Measurements from ENCODE around the gene CCSER1.

CCSER1 gene

DNA sequence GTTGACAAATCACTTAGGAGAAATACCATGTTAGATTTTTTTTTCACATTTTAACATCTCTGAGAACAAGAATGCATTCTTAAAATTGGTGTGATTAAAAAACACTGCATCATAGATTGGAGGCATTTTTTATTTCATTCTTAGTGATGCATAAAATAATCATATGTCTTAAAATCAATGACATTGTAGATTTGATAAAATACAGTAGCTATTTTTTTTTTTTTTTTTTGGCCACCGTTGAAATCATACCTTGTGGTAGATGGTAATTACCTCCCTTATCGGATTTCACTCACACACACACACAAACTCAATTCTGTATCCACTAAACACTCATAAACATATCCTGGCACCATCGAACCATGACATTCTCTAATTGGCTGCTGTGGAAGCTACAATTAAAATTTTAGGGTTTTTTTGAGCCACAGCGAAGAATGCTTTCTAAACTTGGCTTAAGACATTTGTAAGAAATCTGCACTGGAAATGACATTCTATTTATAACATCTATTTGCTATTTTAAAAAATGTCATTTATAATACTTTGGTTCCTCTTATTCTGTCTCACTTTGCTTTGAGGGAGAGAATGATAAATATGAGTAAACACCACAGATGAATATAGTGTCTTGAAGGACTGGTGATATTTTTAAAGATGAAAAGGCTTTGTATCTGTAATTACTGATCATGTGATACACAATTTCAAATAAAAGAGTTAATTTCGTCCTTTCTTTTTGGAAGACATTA is 60.1 kb downstream of the CCSER1 start:
- DNase-seq (ENCODE audit: low read depth, low spot score), result no peak

DNA sequence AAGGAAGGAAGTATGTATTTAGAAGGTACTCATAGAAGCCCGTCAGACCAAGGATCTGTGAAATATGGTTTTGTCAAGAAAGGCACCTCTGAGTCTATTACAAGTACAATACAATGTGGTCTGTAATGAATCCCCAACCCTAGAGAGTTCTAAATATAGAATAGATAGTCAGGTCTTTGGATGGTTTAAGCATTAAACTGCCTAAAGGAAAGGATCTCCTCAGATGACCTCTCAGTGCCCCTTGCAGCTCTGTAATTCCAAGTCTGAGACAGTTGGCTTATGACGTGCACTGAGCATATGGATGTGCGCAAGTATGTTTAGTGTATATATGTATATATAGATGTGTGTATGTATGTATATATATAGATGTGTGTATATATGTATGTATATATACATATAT is 62.0 kb downstream of the CCSER1 start:
- DNase-seq (ENCODE audit: low read depth, low spot score), result no peak
- H3K27ac ChIP-seq, result no peak overlapping the region

More for the DNA sequence above, 60.1 kb downstream of the CCSER1 start:
- no peak overlapping the region for H3K27ac ChIP-seq

DNA sequence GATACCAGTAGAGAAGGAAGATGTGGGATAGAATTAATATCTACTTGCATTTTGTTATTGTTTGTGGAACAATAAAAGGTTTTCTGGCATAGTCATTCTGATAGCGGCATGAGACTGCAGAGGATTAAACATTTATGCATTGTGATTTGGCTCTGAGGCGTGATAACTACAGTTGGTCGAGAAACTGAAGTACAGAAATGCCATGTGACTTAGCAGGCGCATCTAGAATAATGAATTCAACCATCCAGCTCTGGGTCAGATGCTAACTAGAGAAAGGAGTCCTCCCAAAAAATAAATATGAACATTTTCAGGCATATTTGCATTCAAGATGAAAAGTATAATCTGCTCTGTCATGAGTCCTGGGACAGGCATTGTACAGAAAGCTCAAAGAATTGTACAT is 62.8 kb downstream of the CCSER1 start:
- no peak overlapping the region for H3K27ac ChIP-seq
- no peak for DNase-seq (ENCODE audit: low read depth, low spot score)

DNA sequence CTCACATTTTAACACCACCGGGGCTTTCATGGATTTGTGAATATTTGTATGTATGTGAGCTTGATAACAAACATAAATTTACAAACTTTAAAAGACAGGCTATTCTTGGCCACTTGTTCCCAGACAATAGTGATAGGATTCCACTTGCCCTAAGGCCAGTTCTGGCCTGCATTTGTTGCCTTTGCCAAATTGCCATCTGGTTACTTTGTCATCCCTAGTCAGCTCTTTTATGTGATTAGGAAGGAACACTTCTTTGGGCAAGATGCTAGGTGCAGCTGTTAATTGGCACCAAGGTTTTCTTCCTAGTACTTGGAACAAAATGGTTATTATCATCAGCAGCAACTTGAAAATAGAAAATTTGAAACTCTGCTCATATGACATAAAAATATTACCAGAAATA is 63.3 kb downstream of the CCSER1 start:
- no peak overlapping the region for H3K27ac ChIP-seq
- DNase-seq (ENCODE audit: low read depth, low spot score), result no peak

DNA sequence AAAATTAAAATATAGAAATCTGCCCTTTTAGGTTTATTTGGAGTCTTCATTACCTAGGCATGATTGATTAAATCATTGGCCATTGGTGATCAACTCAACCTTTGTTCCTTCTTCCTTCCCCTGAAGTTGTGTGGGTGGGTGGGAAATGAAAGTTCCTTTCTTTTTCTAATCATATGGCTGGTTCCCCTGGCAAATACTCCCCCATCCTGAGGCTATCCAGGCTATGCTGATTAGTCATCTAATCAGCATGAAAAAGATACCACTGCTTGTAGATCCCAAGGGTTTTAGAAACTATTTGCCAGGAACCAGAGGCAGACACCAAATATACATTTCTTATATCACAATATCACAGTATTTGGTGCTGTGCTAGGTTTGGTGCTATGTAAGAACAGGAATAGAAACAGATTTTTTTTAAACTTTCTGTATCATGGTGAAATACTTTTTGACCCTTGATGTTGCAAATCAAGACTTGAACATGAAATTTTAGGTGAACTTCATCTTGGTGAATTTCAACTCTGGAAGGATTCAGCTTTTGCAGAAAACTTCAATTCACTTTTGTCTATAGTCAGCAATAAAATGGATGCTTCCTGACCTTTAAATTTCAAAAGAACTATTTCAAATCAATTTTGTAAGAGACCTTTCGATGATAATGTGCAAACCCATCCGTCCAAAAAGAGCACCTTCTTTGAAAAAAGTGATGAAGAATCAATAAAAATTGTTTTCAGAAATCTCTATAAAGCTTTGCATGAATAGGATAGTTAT is 71.1 kb downstream of the CCSER1 start:
- H3K27ac ChIP-seq, result no peak overlapping the region
- no peak for DNase-seq (ENCODE audit: low read depth, low spot score)

DNA sequence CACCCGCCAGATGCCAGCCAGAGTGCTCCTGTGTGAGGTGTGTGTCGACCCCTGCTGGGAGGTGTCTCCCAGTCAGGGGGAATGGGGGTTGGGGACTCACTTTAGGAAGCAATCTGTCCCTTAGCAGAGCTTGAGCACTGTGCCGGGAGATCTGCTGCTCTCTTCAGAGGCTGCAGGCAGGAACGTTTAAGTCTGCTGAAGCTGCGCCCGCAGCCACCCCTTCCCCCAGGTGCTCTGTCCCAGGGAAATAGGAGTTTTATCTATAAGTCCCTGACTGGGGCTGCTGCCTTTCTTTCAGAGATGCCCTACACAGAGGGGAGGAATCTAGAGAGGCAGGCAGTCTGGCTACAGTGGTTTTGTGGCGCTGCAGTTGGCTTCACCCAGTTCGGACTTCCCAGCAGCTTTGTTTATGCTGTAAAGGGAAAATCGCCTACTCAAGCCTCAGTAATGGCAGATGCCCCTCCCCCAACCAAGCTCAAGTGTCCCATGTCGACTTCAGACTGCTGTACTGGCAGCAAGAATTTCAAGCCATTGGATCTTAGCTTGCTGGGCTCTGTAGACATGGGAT is 80.8 kb downstream of the CCSER1 start:
- no peak overlapping the region for H3K27ac ChIP-seq
- no peak for DNase-seq (ENCODE audit: low read depth, low spot score)

DNA sequence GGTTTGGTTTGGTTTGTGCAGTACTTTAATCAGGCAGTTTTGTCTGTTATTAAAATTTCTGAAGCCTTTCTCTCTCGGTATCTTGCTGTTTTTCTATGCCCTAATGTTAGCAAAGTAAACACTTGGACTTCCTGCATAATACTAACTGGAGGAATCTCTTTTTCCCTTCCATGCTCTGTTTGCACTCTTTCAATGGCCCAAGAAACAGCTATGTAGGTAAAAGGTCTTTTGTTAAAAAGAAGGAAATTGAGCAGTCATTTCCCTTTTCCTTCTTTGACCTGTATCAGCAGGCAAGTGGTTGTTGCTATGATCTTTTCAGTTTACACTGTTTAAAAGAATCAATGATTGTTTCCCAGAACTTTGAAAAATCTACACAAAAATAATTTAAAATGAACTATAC is 82.7 kb downstream of the CCSER1 start:
- DNase-seq (ENCODE audit: low read depth, low spot score), result no peak
- no peak overlapping the region for H3K27ac ChIP-seq

GRCh38 chr4:90211174-90211573 is 84.0 kb downstream of the CCSER1 start:
- DNase-seq (ENCODE audit: low read depth, low spot score), result no peak
- H3K27ac ChIP-seq, result no peak overlapping the region

DNA sequence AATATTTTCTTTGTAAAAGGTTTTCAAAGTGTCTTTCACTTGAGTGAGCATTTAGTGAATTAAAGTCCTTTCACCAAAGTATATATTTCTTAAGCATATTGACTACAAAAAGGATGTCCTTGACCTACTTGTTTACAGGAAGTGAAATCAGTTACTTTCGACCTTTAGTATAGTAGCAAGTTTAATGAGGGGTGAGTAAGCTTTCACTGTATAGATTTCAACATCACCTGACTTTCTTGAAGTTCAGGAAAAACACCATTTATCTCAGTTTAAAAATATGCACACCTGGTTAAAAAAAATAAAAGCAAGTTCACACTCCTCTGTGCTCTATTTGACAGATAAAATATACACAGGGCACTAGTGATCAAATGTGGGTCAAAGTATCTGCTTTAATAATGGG is 88.1 kb downstream of the CCSER1 start:
- H3K27ac ChIP-seq, result peak overlapping the region; percentile 13
- no peak for DNase-seq (ENCODE audit: low read depth, low spot score)

- no peak overlapping the region for H3K27ac ChIP-seq
- DNase-seq (ENCODE audit: low read depth, low spot score), result no peak
These were observed 92.6 kb downstream of the CCSER1 start for GRCh38 chr4:90219822-90220221.

- DNase-seq (ENCODE audit: low read depth, low spot score), result no peak
- no peak overlapping the region for H3K27ac ChIP-seq
These were observed 93.3 kb downstream of the CCSER1 start for GRCh38 chr4:90220459-90220858.

DNA sequence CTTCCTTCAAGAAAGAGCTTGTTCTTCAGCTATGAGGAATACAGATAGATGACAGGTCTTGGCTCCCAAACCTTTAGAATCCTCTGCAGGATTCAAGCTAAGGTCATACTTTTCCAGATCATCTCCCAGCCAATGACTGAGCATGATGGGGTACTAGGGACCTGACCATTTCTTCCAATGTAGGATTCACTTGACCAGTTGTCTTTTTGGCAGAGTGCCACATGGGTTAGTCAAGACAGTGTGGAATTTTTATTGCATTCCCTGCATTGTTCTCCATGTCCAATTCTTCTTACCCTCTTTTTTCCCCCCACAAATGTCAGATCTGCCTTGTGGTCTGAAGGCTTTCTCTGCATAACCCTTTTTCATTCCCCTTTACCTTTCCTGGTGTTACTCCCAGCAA is 99.5 kb downstream of the CCSER1 start:
- no peak for DNase-seq (ENCODE audit: low read depth, low spot score)

DNA sequence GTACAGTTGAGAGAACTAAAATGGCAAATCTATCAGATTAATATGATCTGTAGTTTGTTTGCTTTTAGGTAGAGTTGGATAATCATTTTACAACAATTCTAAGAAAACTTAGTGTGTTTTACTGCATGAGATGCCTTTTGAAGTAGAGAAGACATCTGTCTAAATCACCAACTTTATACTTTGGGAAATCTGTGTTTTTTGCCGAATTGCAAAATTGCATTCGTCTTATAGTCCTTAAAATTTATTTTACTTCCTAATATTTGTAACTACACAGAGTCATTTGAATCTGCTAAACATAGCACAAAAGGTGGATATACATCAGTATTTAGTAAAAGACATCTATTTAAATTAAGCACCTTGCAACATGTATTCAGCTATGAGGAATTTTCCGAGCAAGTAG is 100.0 kb downstream of the CCSER1 start:
- DNase-seq (ENCODE audit: low read depth, low spot score), result no peak
- no peak overlapping the region for H3K27ac ChIP-seq

More for the DNA sequence above, 99.5 kb downstream of the CCSER1 start:
- no peak overlapping the region for H3K27ac ChIP-seq

GRCh38 chr4:90234916-90235547 is 107.8 kb downstream of the CCSER1 start:
- no peak for DNase-seq (ENCODE audit: low read depth, low spot score)
- H3K27ac ChIP-seq, result no peak overlapping the region

- DNase-seq (ENCODE audit: low read depth, low spot score), result no peak
- no peak overlapping the region for H3K27ac ChIP-seq
These were observed 110.7 kb downstream of the CCSER1 start for GRCh38 chr4:90237751-90238530.

DNA sequence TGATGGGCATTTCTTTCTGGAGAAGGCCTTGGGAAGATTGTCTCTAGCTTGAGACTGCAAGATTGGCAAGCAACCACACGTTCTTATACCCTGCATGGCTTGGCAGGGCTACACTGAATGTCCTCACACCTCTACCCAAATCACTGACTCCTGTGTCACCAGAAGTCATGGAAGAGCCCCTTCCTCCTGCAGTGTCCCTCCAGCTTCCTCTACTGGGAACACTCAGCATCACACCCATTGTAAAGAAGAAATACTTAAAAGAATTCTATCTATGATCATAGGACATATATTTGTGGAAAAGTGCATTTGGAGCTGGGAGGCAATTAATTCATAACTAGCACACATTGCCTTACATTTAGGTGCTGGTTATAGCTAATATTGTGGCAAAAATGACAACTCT is 113.1 kb downstream of the CCSER1 start:
- no peak for DNase-seq (ENCODE audit: low read depth, low spot score)
- H3K27ac ChIP-seq, result no peak overlapping the region

DNA sequence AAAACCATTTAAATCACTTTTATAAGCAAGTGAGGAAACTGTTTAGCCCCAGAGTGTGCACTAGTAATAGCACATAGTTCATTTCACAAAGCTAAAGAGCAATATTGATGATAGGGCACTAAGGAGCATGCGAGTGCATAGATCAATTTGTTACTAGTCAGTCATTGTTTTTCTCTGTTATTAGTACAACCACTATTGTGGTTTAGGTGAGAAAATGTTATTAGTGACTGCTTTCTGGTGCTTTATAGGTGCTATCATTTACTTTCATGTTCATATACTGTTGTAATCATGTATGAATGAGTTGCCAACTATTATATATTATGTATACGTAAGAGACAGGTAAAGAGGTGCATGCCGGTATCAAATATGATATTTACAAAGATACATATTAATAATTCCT is 113.8 kb downstream of the CCSER1 start:
- no peak overlapping the region for H3K27ac ChIP-seq
- no peak for DNase-seq (ENCODE audit: low read depth, low spot score)

DNA sequence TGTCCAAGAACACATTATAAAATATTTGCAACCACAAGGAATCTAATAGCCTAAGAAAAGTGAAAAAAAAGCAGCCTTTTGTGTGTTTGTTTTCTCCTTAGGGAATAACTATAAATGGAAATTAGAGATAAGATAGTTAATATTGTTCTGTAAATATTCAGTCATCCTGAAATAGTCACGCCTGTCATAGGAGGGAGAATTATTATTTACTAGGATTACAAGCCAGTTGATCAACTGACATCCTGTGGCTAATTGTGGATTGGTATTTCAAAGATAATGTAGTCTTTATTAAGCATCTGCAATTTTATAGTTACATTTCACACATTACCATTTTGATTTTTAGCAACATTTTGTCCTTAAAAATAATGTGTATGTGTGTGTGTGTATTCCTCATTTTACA is 118.6 kb downstream of the CCSER1 start:
- DNase-seq (ENCODE audit: low read depth, low spot score), result no peak
- H3K27ac ChIP-seq, result no peak overlapping the region

GRCh38 chr4:90246816-90247215 is 119.6 kb downstream of the CCSER1 start:
- peak overlapping the region; percentile 45 for H3K27ac ChIP-seq
- peak; percentile 18 for DNase-seq (ENCODE audit: low read depth, low spot score)

- no peak for DNase-seq (ENCODE audit: low read depth, low spot score)
- H3K27ac ChIP-seq, result no peak overlapping the region
These were observed 127.2 kb downstream of the CCSER1 start for GRCh38 chr4:90254357-90254756.

All from epithelial cell of prostate (primary cell).